ENCODE measurements around the gene CTNND2. TPM values are rescaled to one million over a fixed set of nuclear protein-coding genes. Genes with fewer than 3 reads are reported as not detected.
"Not testable (repeated sequence)": the region's sequence is repeated elsewhere in the genome, so short reads cannot be mapped to it uniquely, and the experiment has no call there.

The CTNND2 gene
- total RNA-seq, 1 donor from 2014 or later, result 0.29 TPM

DNA sequence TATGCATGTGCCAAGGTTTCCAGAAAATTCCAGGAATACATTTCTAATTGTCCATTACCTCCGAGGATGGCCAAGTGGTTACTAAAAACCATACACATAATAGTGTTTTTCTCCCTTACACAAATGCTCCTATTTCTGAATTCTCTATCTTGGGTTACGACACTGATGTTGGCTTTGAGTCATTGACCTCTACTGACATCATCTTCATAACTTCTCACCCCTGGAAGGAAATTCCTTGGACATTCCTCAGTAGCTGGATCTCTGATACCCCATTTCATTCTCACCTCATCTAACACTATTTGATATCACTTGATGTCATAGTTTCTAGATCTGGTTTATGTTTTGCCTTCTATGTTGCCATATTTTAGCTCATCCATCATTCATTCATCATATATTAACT lies 287.2 kb downstream of the CTNND2 start:
- Histone ChIP-seq H3K36me3 (ENCODE audit: control insufficient read depth, insufficient read depth, low read length) (no peaks in the 10 kb centered on the region), H3K4me3 (ENCODE audit: low read depth, low read length) (no peak overlapping the region), H3K27me3 (ENCODE audit: control insufficient read depth, insufficient read depth, low read length) (no peaks in the 10 kb centered on the region)
- TF ChIP-seq, protein P1, sequence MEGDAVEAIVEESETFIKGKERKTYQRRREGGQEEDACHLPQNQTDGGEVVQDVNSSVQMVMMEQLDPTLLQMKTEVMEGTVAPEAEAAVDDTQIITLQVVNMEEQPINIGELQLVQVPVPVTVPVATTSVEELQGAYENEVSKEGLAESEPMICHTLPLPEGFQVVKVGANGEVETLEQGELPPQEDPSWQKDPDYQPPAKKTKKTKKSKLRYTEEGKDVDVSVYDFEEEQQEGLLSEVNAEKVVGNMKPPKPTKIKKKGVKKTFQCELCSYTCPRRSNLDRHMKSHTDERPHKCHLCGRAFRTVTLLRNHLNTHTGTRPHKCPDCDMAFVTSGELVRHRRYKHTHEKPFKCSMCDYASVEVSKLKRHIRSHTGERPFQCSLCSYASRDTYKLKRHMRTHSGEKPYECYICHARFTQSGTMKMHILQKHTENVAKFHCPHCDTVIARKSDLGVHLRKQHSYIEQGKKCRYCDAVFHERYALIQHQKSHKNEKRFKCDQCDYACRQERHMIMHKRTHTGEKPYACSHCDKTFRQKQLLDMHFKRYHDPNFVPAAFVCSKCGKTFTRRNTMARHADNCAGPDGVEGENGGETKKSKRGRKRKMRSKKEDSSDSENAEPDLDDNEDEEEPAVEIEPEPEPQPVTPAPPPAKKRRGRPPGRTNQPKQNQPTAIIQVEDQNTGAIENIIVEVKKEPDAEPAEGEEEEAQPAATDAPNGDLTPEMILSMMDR (IDR thresholded peaks at IDR 0.05; ENCODE audit: insufficient read depth, low read length, poor library complexity, severe bottlenecking), result no peak
- no peak for DNase-seq (ENCODE audit: low read depth)

DNA sequence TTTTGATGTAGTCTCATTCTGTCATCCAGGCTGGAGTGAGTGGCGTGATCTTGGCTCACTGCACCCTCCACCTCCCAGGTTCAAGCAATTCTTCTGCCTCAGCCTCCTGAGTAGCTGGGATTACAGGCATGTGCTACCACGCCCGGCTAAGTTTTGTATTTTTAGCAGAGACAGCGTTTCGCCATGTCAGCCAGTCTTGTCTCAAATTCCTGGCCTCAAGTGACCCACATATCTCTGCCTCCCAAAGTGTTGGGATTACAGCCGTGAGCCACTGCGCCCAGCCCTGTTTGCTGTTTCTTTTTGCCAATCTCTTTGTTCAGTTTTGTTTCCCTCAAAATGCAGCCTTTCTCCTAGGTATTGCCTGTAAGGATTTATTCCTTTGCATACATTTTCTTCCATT lies 287.6 kb downstream of the CTNND2 start:
- not testable (repeated sequence) for H3K27me3 ChIP-seq (ENCODE audit: control insufficient read depth, insufficient read depth, low read length); H3K36me3 ChIP-seq (ENCODE audit: control insufficient read depth, insufficient read depth, low read length); DNase-seq (ENCODE audit: low read depth); H3K4me3 ChIP-seq (ENCODE audit: low read depth, low read length)

DNA sequence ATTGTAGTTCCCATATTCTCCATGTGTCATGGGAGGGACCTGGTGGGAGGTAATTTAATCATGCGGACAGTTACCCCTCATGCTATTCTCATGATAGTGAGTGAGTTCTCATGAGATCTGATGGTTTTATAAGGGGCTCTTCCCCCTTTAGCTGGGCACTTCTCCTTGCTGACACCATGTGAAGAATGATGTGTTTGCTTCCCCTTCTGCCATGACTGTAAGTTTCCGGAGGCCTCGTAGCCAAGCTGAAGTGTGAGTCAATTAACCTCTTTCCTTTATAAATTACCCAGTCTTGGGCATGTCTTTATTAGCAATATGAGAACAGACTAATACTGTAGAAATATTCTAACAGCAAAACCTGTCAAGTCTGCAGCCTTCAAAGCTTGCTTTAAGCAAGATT lies 293.2 kb downstream of the CTNND2 start:
- H3K4me3 ChIP-seq (ENCODE audit: low read depth, low read length), result no peak overlapping the region
- TF ChIP-seq, protein P1 (IDR thresholded peaks at IDR 0.05; ENCODE audit: insufficient read depth, low read length, poor library complexity, severe bottlenecking), result no peak
- no peaks in the 10 kb centered on the region for H3K36me3 ChIP-seq (ENCODE audit: control insufficient read depth, insufficient read depth, low read length)
- DNase-seq (ENCODE audit: low read depth), result no peak
- H3K27me3 ChIP-seq (ENCODE audit: control insufficient read depth, insufficient read depth, low read length), result no peaks in the 10 kb centered on the region

DNA sequence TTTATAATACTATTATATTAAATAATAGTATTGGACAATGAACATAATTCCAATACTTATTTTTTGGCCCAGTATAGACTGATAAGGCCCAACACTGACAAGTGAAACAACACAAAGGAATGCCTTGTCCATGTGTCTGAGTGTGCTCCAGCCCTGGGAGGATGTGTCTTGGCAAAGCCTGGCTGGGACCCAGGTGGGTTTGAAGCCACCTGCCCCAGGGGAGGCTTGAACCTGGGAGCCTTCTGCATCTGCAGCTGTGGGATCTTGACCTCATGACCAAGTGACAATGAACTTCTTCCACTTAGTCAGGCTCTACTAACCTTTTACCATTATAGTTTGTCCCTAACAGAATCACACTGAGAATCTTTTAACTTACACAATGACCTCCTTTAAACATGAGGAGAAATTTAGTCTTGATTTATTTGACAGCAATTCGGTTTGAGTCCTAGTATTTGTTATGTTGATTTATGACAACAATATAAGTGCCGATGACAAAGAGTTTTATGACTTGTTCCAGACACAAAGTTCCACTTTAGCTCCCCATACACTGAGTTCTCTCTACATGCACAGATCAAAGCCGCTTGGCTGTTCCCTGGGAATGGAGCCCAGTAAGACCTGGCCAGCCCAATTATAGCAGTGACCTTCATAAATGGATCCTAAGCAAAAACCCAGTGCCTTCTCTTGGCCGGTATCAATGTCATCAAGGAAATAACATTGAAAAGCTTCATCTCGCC lies 294.5 kb downstream of the CTNND2 start:
- no peaks in the 10 kb centered on the region for H3K27me3 ChIP-seq (ENCODE audit: control insufficient read depth, insufficient read depth, low read length)
- DNase-seq (ENCODE audit: low read depth), result no peak
- TF ChIP-seq, protein P1 (IDR thresholded peaks at IDR 0.05; ENCODE audit: insufficient read depth, low read length, poor library complexity, severe bottlenecking), result no peak
- H3K4me3 ChIP-seq (ENCODE audit: low read depth, low read length), result no peak overlapping the region
- no peaks in the 10 kb centered on the region for H3K36me3 ChIP-seq (ENCODE audit: control insufficient read depth, insufficient read depth, low read length)

DNA sequence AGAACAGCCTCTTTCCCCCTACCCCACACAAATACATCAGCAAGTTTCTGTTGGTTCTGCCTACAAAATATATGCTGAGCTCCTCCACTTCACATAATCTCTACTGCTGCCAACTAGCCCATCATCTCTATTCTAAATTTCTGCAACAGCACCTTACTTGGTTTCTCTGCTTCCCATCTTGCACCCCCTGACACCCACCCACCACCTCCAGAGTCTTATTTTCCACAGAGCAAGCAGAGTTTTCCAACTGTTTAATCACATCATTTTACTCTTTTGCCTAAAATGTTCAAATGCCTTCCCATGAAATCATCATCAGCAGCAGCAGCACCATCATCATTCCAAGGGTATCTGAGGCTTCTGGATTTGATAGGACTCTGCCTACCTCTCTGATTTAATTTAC lies 295.7 kb downstream of the CTNND2 start:
- DNase-seq (ENCODE audit: low read depth), result no peak
- no peaks in the 10 kb centered on the region for H3K36me3 ChIP-seq (ENCODE audit: control insufficient read depth, insufficient read depth, low read length)
- TF ChIP-seq, protein P1 (IDR thresholded peaks at IDR 0.05; ENCODE audit: insufficient read depth, low read length, poor library complexity, severe bottlenecking), result no peak
- no peak overlapping the region for H3K4me3 ChIP-seq (ENCODE audit: low read depth, low read length)
- no peaks in the 10 kb centered on the region for H3K27me3 ChIP-seq (ENCODE audit: control insufficient read depth, insufficient read depth, low read length)

DNA sequence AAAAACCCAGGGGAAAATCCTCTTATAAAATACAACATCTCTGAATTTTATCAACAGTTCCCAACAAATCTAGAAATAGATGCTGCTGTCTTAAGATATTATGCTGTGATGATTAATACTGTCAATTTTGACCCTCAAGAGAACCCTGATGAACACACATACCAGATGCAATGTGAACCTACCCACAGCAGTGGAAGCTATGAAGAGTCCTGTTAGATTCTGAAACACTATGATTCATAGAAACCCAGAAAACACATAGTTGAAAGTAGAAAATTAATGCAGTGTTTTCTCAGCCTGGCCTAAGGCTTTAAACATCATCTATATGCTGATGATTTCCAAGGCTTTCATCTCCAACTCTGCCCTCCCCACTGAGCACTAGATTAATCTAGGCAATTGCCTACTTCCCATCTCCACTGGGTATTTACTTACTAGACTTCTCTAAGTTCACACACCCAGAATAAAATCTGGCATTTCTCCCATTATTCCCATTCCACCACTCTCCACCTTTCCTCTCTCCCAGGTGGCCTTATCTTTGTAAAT lies 296.2 kb downstream of the CTNND2 start:
- DNase-seq (ENCODE audit: low read depth), result no peak
- no peaks in the 10 kb centered on the region for H3K27me3 ChIP-seq (ENCODE audit: control insufficient read depth, insufficient read depth, low read length)
- TF ChIP-seq, protein P1 (IDR thresholded peaks at IDR 0.05; ENCODE audit: insufficient read depth, low read length, poor library complexity, severe bottlenecking), result no peak
- H3K4me3 ChIP-seq (ENCODE audit: low read depth, low read length), result no peak overlapping the region
- H3K36me3 ChIP-seq (ENCODE audit: control insufficient read depth, insufficient read depth, low read length), result no peaks in the 10 kb centered on the region
